SK-N-SH (cell line): Measurements from ENCODE around the gene SPIN1.

Experiments
- EP300 ChIP-seq, 2 experiments: IDR thresholded peaks; 2 replicates each; pipeline versions ENCODE4 v1.4.0 to v1.6.1; 2012; ENCODE audit warnings: borderline replicate concordance in 1 of 2, low read depth in 1 of 2, low read length in 1 of 2
- GABPA ChIP-seq: IDR thresholded peaks from 2 replicates; pipeline ENCODE4 v1.4.0; 2012; ENCODE audit warnings: low read depth, mild to moderate bottlenecking
- POLR2AphosphoS5 ChIP-seq: IDR thresholded peaks from 2 replicates; pipeline ENCODE4 v1.6.1; 2012; ENCODE audit warnings: low read depth, low read length
- RAD21 ChIP-seq: IDR thresholded peaks from 2 replicates; pipeline ENCODE4 v1.6.1; 2012; ENCODE audit warnings: mild to moderate bottlenecking, low read length
- SIN3A ChIP-seq: IDR thresholded peaks from 2 replicates; pipeline ENCODE4 v1.6.1; 2012; ENCODE audit warnings: low read depth, mild to moderate bottlenecking, low read length, moderate library complexity, borderline replicate concordance
- TF ChIP-seq, protein P1 (sequence below): fragments of 200-600 bp; sonication (generic); IDR thresholded peaks from 2 replicates; pipeline ENCODE4 v1.6.1; 2017; ENCODE audit warnings: antibody characterized with exemption, mild to moderate bottlenecking, moderate library complexity

DNA sequence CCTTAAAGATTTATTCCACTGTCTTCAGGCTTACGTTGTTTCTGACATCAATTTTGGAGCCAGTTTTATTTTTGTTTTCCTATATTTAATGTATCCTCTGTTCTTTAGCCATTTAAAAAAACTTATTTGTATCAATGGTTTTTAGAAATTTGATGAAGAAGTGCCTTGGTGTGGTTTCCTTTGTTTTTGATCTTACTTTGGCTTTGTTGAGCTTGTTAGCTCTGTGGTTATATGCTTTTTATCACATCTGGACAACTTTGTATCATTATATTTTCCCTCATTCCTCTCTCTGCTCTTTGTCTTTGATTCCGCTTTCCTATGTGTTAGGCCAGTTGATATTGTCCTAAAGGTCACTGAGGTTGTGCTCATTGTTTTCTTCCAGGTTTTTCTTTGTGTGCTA lies 58.5 kb downstream of the SPIN1 start:
- no peak for TF ChIP-seq GABPA
- no peak for TF ChIP-seq POLR2AphosphoS5
- TF ChIP-seq, protein P1, sequence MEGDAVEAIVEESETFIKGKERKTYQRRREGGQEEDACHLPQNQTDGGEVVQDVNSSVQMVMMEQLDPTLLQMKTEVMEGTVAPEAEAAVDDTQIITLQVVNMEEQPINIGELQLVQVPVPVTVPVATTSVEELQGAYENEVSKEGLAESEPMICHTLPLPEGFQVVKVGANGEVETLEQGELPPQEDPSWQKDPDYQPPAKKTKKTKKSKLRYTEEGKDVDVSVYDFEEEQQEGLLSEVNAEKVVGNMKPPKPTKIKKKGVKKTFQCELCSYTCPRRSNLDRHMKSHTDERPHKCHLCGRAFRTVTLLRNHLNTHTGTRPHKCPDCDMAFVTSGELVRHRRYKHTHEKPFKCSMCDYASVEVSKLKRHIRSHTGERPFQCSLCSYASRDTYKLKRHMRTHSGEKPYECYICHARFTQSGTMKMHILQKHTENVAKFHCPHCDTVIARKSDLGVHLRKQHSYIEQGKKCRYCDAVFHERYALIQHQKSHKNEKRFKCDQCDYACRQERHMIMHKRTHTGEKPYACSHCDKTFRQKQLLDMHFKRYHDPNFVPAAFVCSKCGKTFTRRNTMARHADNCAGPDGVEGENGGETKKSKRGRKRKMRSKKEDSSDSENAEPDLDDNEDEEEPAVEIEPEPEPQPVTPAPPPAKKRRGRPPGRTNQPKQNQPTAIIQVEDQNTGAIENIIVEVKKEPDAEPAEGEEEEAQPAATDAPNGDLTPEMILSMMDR: no peak
- TF ChIP-seq SIN3A: no peak
- no peak for TF ChIP-seq EP300 (IDR thresholded peaks at IDR 0.05; ENCODE audit: borderline replicate concordance in 1 of 2, low read depth in 1 of 2, low read length in 1 of 2)
- no peak for TF ChIP-seq RAD21
